Sigmoid colon (tissue), 4 donors: ENCODE measurements around the gene NOC4L.

Source experiments
- CTCF ChIP-seq, 4 experiments: fragments of 450-650 bp in 3 of 4; fragments of 200-600 bp in 1 of 4; IDR thresholded peaks; one replicate each; pipeline ENCODE4 v1.5.1; 2016 to 2019; ENCODE audit warnings: antibody characterized with exemption in 4 of 4, mild to moderate bottlenecking in 3 of 4, moderate library complexity in 2 of 4
- EP300 ChIP-seq, 4 donors: sonication (generic); formaldehyde crosslinking; IDR thresholded peaks; one replicate each; pipeline ENCODE4 v1.6.1; 2017; ENCODE audit warnings: antibody characterized with exemption in 4 of 4
- POLR2A ChIP-seq, 2 donors: fragments of 450-650 bp; IDR thresholded peaks; one replicate each; pipeline ENCODE4 v1.6.1; 2016; ENCODE audit warnings: antibody characterized with exemption in 2 of 2, mild to moderate bottlenecking in 2 of 2, moderate library complexity in 2 of 2

GRCh38 chr12:132169376-132169775 lies 25.1 kb downstream of the NOC4L start:
- no peak for TF ChIP-seq POLR2A (IDR thresholded peaks at IDR 0.05)
- no peak for TF ChIP-seq CTCF (IDR thresholded peaks at IDR 0.05)
- no peak for TF ChIP-seq EP300 (IDR thresholded peaks at IDR 0.05)
